ENCODE measurements around the gene CHKA. TPM values are rescaled to one million over a fixed set of nuclear protein-coding genes. Genes with fewer than 3 reads are reported as not detected.

CHKA gene
- total and polyA plus RNA-seq, 8 donors = 17.4 to 110 (median 31.6) TPM

DNA sequence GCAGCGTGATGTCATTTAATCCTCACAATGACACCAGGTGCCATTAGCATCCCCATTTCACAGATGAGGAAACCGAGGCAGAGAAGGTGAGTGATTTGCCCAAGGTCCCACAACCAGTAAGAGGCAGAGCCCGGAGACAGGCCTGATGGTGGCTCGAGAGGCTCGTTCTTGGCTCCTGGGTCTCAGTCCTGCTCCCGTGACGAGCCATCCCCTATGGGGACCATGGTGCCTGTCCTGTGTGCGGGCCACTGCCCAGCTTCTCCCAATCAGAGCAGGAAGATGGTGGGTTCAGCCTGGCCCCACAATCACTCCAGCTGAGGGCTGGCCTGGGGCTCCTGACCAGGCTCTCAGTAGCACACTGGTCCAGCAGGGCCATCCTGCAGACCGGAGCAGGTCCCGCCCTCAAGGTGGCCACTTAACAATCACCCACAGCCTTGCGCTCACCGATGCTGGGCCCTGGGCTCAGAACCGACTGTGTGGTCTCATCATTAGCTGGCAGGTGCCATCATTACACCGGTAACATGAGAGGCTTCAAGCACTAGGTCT, 107.5 kb downstream of the CHKA start:
- H3K4me1 ChIP-seq = peaks cover 20 to 29% (median 22%) of the 10 kb centered on the region in 3 donors
- WGBS, 2 donors = 86 to 88% methylated on average over 14 of the region's 14 CpGs

DNA sequence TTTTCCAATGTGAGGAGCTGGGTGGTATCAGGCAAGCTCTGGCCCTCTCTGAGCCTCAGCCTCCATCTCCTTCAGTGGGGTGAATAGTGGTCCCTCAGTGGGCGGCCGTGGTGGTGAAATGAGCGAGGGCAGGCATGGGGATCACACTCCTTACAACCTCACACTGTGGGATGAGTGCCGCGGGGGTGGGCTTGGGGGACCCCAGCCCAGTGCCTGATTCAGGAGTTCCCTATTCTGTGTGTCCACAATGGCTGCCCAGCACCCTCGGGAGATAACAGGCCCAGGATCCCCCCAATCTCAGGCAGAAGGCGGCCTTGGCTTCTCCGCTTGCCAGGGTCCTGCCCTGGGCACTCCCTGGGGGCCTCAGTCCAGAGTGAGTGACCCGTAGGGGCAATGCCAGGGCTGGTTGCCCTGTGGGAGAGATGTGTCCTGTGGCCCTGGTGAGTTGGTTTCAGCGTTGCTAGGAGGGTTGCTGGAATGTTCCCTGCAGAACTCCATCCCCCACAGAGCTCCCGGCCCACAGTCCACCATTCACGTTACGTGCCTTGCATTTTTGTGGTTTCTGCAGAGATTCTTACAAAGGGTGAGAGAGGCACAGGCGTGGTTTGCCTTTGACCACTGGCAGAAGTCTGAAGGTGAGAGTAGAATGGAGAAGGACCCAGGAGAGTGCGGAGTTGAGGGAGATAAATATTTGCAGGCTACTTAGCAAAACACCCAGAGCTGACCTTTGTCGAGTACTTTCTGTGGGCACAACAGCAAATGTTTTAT, 108.2 kb downstream of the CHKA start:
- WGBS, 2 donors = 68 to 69% methylated on average over 16 of the region's 16 CpGs
- no peaks in the 10 kb centered on the region for H3K36me3 ChIP-seq
- no peaks in the 10 kb centered on the region for H3K9me3 ChIP-seq
- TF ChIP-seq, protein P1, sequence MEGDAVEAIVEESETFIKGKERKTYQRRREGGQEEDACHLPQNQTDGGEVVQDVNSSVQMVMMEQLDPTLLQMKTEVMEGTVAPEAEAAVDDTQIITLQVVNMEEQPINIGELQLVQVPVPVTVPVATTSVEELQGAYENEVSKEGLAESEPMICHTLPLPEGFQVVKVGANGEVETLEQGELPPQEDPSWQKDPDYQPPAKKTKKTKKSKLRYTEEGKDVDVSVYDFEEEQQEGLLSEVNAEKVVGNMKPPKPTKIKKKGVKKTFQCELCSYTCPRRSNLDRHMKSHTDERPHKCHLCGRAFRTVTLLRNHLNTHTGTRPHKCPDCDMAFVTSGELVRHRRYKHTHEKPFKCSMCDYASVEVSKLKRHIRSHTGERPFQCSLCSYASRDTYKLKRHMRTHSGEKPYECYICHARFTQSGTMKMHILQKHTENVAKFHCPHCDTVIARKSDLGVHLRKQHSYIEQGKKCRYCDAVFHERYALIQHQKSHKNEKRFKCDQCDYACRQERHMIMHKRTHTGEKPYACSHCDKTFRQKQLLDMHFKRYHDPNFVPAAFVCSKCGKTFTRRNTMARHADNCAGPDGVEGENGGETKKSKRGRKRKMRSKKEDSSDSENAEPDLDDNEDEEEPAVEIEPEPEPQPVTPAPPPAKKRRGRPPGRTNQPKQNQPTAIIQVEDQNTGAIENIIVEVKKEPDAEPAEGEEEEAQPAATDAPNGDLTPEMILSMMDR (IDR thresholded peaks at IDR 0.05) = no peak
- ATAC-seq = peak; percentile 1 to 39 (median 13)
- DNase-seq = peak; percentile 35 to 68 (median 59)
- peak overlapping the region; percentile 75 to 89 (median 84) for H3K27ac ChIP-seq
- intact Hi-C loops (cut with DNase I) = no loop called here
- no peak overlapping the region for H3K4me3 ChIP-seq
- H3K27me3 ChIP-seq = no peaks in the 10 kb centered on the region
- H3K4me1 ChIP-seq = peaks cover 26 to 33% (median 27%) of the 10 kb centered on the region in 3 donors
- no peak for FAIRE-seq

More for the DNA sequence above, 107.5 kb downstream of the CHKA start:
- no peaks in the 10 kb centered on the region for H3K9me3 ChIP-seq
- ATAC-seq (no peak), DNase-seq (peak in 2 of 6 donors; percentile 14 to 59), FAIRE-seq (no peak)
- no peak overlapping the region for H3K4me3 ChIP-seq
- peak overlapping the region; percentile 70 to 89 (median 81) for H3K27ac ChIP-seq
- TF ChIP-seq, protein P1 (IDR thresholded peaks at IDR 0.05) = no peak
- intact Hi-C loops (cut with DNase I) = no loop called here
- no peaks in the 10 kb centered on the region for H3K36me3 ChIP-seq
- H3K27me3 ChIP-seq = no peaks in the 10 kb centered on the region

DNA sequence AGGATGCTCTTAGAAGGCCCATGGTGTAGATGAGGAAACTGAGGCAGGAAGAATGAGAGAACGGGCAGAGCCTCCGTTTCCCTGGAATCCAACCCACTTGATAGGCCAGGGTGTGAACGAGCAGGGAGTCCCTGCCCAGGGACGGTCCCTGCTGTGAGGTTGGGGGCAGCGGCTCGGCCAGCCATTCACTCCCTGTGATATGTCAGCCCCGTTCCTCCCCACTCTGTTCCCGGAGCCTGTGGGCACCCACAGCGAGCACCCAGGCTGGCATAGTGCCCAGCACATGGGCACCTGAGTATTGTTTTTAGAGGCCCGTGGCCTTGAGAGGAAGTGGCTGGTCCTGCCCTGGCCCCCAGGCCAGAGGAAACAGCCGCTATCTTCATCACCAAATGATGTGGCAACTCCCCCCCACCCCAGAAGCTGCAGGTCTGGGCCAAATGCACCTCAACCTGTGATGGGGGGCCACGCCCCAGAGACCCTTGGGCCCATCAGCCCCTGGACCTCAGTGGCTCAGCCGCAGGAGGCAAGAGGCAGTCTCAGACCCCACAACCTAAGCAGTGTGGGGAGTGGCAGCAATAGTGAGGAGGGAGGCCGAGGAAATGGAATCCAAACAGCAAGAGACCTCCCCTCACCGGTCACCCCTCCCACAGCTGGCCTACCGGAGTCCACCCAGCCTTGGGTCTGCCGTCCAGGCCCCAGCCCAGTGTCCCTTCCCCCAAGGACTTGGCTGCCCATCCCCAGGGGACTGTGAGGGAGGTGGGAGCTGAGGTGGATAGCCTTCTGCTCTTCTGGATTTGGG, 108.9 kb downstream of the CHKA start:
- TF ChIP-seq, protein P1 (IDR thresholded peaks at IDR 0.05) = no peak
- intact Hi-C loops (cut with DNase I) = no loop called here
- Histone ChIP-seq H3K27me3 (no peaks in the 10 kb centered on the region), H3K9me3 (no peaks in the 10 kb centered on the region), H3K27ac (peak overlapping the region; percentile 75 to 89 (median 84)), H3K36me3 (no peaks in the 10 kb centered on the region), H3K4me1 (peaks cover 26 to 35% (median 27%) of the 10 kb centered on the region in 3 donors), H3K4me3 (no peak overlapping the region)
- WGBS, 2 donors = 66 to 71% methylated on average over 17 of the region's 17 CpGs
- ATAC-seq (no peak), DNase-seq (peak in 4 of 6 donors; percentile 24 to 77 (median 62)), FAIRE-seq (no peak)

DNA sequence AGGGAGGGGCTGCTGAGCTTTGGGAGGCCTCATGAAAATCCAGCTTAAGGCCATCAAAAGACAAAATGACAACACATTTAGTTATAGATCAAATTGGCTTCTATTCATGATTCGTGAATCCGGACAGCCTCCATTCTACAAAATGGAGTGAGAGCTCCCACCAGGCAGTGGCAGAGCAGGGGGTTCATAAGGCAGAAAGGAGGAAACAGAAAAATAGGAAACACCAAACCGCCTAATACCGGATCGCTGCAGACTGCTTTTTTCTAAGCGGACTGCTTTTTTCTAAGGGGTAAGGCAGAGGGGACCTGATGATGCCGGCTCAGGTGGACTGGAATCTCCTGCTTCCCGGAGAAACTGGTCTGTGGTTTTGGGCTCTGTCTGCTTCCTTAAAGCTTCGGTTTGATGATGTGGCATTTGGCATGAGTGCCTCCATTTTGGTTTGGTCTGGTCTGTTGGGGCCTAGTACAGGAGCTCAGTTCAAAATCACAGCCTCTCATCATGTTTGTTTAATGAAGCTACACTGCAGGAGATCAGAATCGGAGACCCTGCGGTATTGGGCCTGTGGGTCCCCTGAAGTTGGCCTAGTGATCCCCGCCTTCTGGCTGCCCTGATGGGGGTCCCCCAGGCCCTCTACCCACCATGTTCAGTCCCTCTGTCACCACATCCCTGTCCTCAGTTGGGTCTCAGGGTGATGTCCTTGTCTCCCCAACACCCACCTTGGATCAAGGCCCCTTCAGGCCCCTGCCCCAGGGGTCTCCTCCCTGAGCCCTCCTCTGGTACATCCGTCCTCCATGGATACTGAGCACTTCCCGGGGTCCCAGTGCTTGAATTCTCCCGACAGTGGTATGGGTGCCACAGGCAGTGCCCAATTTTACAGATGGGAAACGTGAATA, 109.9 kb downstream of the CHKA start:
- TF ChIP-seq, protein P1 (IDR thresholded peaks at IDR 0.05) = no peak
- H3K27ac ChIP-seq = peak overlapping the region; percentile 80 to 89 (median 84)
- FAIRE-seq = no peak

More for the DNA sequence above, 109.9 kb downstream of the CHKA start:
- H3K27me3 ChIP-seq = no peaks in the 10 kb centered on the region
- H3K4me1 ChIP-seq = peaks cover 26 to 35% (median 27%) of the 10 kb centered on the region in 3 donors
- intact Hi-C loops (cut with DNase I) = no loop called here
- no peak for ATAC-seq
- no peaks in the 10 kb centered on the region for H3K9me3 ChIP-seq
- 85 to 87% methylated on average over 16 of the region's 16 CpGs for WGBS, 2 donors
- DNase-seq = peak in 2 of 6 donors; percentile 17 to 29
- H3K36me3 ChIP-seq = no peaks in the 10 kb centered on the region
- H3K4me3 ChIP-seq = peak overlapping the region in 2 of 4 donors; percentile 22 to 35
